Measurements from ENCODE around the gene FGD4. TPM values are rescaled to one million over a fixed set of nuclear protein-coding genes. Genes with fewer than 3 reads are reported as not detected.

FGD4 gene
- total and polyA plus RNA-seq, 2 of the 4 experiments (the other 2 are of a cell fraction) = 2.1 to 8.8 TPM

DNA sequence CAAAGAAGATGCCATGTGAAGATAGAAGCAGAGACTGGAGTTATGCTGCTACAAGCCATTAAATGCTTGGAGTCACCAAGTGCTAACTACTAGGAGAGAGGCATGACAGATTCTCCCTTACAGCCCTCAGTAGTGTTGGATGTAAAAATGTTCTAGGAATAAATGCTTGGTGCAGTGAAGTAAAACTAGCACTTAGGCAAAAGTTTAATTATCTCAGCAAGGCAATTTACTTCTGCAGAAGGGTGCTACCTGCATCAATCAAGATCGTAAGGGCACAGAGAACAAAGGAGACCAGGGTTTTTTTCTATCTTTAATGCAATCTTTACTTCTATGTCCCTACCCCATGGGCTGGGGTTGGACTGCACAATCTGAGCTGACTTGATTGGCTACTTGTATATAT, 270.2 kb downstream of the FGD4 start:
- no peaks in the 10 kb centered on the region for H3K27me3 ChIP-seq (ENCODE audit: control insufficient read depth, insufficient read depth, low read length)
- no peak overlapping the region for H2BK20ac ChIP-seq (ENCODE audit: low read depth, low read length)
- H2AFZ ChIP-seq (replicated peaks; ENCODE audit: low read length, poor library complexity) = no peak overlapping the region
- no peaks in the 10 kb centered on the region for H4K20me1 ChIP-seq (ENCODE audit: insufficient read depth, low read length)
- in situ Hi-C loops (cut with MboI; ENCODE audit: low sequenced_read_pairs) = no loop called here
- H4K8ac ChIP-seq (ENCODE audit: low read depth in 2 of 2, low read length in 2 of 2) = no peak overlapping the region
- intact Hi-C loops (cut with micrococcal nuclease) = no loop called here
- TF ChIP-seq BHLHE40 (IDR thresholded peaks at IDR 0.05; ENCODE audit: low read depth, low read length) = no peak
- TF ChIP-seq, protein P1, sequence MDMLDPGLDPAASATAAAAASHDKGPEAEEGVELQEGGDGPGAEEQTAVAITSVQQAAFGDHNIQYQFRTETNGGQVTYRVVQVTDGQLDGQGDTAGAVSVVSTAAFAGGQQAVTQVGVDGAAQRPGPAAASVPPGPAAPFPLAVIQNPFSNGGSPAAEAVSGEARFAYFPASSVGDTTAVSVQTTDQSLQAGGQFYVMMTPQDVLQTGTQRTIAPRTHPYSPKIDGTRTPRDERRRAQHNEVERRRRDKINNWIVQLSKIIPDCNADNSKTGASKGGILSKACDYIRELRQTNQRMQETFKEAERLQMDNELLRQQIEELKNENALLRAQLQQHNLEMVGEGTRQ (IDR thresholded peaks at IDR 0.05; ENCODE audit: low read depth, low read length) = no peak
- no peak for TF ChIP-seq CEBPB (IDR thresholded peaks at IDR 0.05; ENCODE audit: low read depth, low read length)
- no peak for TF ChIP-seq RCOR1 (IDR thresholded peaks at IDR 0.05; ENCODE audit: insufficient replicate concordance, low read length)
- TF ChIP-seq NFE2L2 (IDR thresholded peaks at IDR 0.05; ENCODE audit: low read depth, low read length) = no peak
- TF ChIP-seq SMC3 (IDR thresholded peaks at IDR 0.05; ENCODE audit: low read depth, low read length) = no peak
- no peak for TF ChIP-seq RFX5 (IDR thresholded peaks at IDR 0.05; ENCODE audit: low read depth, low read length)
- TF ChIP-seq MXI1 (IDR thresholded peaks at IDR 0.05; ENCODE audit: borderline replicate concordance, low read depth, low read length) = no peak
- BruUV-seq (replicated peaks) = no TSS peak
- H3K79me1 ChIP-seq (ENCODE audit: low read depth in 1 of 2, low read length in 2 of 2) = no peaks in the 10 kb centered on the region
- dilution Hi-C loops (cut with HindIII; ENCODE audit: low sequenced_read_pairs, unreplicated experiment) = no loop called here
- H3K9me3 ChIP-seq (ENCODE audit: control insufficient read depth, insufficient read depth, low read length) = peaks cover 9% of the 10 kb centered on the region
- H3K4me1 ChIP-seq (ENCODE audit: control insufficient read depth, insufficient read depth, low read length) = no peaks in the 10 kb centered on the region
- no peaks in the 10 kb centered on the region for H3K36me3 ChIP-seq (ENCODE audit: control insufficient read depth, insufficient read depth, low read length)
- H2BK5ac ChIP-seq (ENCODE audit: low read depth, low read length, poor library complexity, severe bottlenecking) = no peak overlapping the region
- ChIA-PET POLR2A (ENCODE audit: unreplicated experiment) (no interaction called here), CTCF (no interaction called here)
- H3K4me3 ChIP-seq (ENCODE audit: insufficient read depth, low read depth, low read length) = no peak overlapping the region
- no peak overlapping the region for H3K9ac ChIP-seq (ENCODE audit: low read depth, low read length)
- H3K14ac ChIP-seq (replicated peaks; ENCODE audit: low read depth, low read length) = no peak overlapping the region
- no peak overlapping the region for H3K18ac ChIP-seq (ENCODE audit: low read depth, low read length)
- WGBS, 2 experiments (ENCODE audit: extremely low coverage in 2 of 2, insufficient read length in 1 of 2) = no CpG with 5 or more reads among the region's 1 CpG
- H4K91ac ChIP-seq (ENCODE audit: insufficient read depth, low read depth, low read length) = no peak overlapping the region
- H3K4me2 ChIP-seq (ENCODE audit: low read depth, low read length) = no peak overlapping the region
- H2AK5ac ChIP-seq (ENCODE audit: low read depth, low read length) = no peak overlapping the region
- DNase-seq (no peak), ATAC-seq (ENCODE audit: low read depth) (no peak)
- H2BK120ac ChIP-seq (ENCODE audit: low read depth, low read length) = no peak overlapping the region
- no peak overlapping the region for H3K4ac ChIP-seq (ENCODE audit: low read depth, low read length)
- H3K56ac ChIP-seq (ENCODE audit: extremely low read depth, insufficient read depth, low read length) = no peak overlapping the region
- H3K27ac ChIP-seq (ENCODE audit: insufficient read depth, low read length) = no peak overlapping the region
- no peak overlapping the region for H2BK15ac ChIP-seq (ENCODE audit: low read depth, low read length)
- H3K23ac ChIP-seq (ENCODE audit: low read depth, low read length) = no peak overlapping the region
- H2AK9ac ChIP-seq (replicated peaks; ENCODE audit: low read depth, low read length, poor library complexity) = no peak overlapping the region
- H3K9me1 ChIP-seq (ENCODE audit: insufficient read depth, low read length) = no peaks in the 10 kb centered on the region
- no peak overlapping the region for H4K5ac ChIP-seq (ENCODE audit: low read depth, low read length)

Measured in IMR-90 (cell line).